CD4-positive, alpha-beta T cell treated with Interleukin-1 beta for 1 hour (primary cell): Measurements from ENCODE around the gene DPM3.
"Not testable (repeated sequence)": the region's sequence is repeated elsewhere in the genome, so short reads cannot be mapped to it uniquely, and the experiment has no call there.

ENCODE experiments used
- DNase-seq, 2 donors: peaks; one replicate each; pipeline ENCODE4 v3.0.0-alpha.2; 2020 to 2022

DPM3 gene

DNA sequence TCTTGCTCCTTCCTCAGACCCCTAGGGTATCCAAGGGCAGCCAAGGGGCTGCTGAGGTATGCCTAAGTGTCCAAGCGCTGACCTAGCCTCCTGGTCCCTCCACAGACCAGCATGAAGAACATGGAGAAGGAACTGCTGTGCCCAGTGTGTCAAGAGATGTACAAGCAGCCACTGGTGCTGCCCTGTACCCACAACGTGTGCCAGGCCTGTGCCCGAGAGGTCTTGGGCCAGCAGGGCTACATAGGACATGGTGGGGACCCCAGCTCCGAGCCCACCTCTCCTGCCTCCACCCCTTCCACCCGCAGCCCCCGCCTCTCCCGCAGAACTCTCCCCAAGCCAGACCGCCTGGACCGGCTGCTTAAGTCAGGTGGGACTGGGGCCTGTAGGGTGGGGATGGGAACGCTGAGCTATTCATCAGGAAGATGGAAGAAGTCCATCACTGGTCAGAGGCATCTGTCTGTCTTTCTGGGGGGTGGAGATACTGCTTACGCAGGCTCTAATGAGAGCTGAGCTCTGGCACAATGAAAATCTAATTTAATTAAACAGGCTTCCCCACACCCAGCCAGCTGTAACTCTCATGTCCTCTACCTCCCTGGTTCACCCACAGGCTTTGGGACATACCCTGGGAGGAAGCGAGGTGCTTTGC, 35.1 kb upstream of the DPM3 start:
- no peak for DNase-seq

DNA sequence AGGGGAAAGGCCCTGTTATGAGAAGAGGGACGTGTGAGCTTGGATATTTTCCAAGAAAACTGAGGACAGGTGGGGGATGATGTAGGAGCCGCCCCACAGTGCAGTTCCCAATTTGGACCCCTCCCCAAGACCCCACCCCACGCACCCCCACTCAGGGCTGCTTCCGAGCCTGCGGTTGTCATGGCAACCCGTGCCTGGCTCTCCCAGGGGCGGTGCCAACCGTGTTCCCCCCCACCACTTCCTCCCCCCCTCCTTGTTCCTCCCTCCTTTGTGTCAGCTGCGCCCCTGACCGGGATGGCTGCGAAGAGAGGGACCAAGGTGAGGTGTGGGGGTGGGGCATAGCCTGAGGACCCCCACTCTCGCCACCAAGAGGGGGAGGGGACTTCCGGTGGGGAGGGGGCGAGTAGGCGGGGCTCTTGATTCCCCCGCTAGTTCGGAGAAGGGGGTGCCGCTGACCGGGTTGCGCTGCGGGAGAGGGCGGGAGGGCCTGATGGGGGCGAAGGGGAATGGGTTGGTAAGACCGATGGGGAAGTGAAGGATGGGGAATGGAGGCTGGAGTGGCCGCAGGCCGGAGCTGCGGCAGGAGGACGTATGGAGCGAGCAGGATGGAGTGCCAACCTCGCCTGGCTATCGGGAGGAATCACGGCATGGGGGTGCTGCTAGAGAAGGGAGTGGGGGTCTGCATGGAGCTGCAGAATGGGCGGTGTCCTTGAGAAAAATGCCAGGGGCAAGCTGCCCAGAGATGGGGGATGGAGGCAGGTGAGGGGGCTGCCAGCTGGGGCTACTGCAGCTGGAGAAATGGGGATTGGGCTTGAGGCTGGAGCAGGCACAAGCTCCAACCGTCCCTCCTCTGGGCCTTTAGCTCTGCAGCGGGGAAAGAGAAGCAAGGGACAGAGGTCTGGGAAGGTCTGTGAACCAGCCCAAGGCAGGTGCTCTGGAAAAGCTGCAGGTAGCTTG, 34.3 kb upstream of the DPM3 start:
- DNase-seq, result peak; percentile 68 to 71

DNA sequence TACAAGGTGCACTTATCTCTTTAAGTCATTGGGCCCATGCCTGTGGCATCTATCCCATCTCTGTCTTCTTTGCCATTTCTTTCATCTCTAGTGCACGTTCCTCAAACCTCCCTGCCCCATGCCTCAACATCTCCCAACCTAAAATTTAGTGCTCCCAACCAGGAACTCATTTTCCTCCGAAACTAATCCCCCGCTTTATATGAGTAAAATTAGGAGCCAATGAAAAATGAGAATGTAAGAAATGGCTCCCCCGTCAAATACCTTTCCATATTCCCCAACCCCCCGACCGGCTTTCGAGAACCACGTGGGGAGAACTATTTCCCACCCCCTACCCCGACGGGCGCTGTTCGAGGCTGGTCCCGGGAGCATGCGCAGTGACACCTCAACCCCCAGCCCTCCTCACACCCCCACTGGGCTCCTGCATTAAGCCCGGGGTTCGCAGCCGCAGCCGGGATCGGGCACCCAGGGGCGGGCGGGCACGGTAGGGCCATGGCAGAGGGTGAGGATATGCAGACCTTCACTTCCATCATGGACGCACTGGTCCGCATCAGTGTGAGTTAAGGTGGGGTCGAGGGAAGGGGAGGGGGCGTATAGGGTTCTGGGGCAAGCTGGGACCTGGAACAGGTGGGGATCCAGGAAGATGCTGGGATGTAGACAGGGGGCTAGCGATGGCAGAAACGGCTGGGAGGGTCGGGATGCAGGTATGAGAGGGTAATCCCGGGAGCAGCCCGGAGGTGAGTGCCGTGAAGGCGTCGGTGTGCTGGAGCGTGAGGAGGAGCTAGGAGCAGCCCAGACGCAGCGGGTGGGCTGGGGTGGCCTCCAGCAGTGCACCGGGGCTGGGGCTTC, 33.4 kb upstream of the DPM3 start, which contains the start of gene TRIM46:
Gene TRIM46, plus strand, starts transcription at position 372 of the 846 bp plus-strand sequence. Its CDS starts 118 bp downstream, at position 490.
- peak; percentile 67 to 75 for DNase-seq

- DNase-seq, result peak; percentile 96 to 97
Measured at GRCh38 chr1:155172732-155173477, 32.6 kb upstream of the DPM3 start, which contains the start of gene KRTCAP2. KRTCAP2 (minus strand) TSS chr1:155173304; CDS start chr1:155173224, 80 bp downstream.

DNA sequence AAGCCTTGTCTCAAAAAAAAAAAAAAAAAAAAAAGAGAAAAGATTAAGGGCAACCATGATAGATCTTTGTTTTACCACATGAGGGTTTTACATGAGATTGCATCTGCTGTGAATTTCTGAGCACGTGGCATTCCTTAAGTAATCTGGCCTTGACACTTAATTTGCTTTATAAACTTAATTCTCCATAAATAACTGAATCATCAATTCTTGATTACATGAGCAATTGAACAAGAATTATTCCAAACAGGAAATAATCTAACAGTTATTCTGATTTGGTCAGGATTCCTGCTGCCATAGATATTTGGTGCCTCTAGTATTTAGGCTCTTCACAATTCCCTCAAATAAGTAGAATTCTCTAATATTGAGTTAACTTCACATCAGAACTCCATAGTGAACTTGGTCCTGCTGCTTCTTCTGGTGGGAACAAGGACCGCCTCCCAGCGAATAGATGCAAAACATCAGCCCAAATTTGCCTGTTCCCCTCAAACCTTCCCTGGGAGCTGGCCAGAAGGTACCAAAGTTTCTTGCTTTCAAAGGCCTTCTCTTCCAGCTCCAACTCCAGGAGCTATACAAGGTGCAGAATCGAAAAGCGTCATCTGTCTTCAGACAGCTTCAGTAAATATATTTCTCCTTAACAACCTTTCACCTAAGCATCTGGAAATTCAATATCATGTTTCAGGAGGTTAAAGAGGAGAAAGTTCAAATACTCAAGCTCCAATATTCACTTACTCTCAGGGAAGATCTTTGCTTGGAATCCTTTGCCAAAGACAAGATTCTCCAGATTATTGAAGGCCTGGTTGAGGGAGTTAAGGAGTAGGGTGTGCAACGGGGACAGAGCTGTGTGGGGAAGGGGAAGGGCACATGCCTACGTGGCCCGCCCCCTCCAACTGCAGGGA, 31.8 kb upstream of the DPM3 start:
- DNase-seq, result no peak

DNA sequence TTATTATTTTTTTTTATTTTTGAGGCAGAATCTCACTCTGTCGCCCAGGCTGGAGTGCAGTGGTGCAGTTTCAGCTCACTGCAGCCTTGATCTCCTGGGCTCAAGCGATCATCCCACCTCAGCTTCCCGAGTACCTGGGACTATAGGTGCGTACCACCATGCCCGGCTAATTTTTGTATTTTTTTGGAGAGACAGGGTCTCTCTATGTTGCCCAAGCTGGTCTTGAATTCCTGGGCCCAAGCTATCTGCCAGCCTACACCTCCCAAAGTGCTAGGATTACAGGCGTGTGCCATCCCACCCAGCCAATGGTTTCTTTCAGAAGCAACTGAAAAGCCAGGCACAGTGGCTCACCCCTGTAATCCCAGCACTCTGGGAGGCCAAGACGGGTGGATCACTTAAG, 30.5 kb upstream of the DPM3 start:
- DNase-seq, result no peak

DNA sequence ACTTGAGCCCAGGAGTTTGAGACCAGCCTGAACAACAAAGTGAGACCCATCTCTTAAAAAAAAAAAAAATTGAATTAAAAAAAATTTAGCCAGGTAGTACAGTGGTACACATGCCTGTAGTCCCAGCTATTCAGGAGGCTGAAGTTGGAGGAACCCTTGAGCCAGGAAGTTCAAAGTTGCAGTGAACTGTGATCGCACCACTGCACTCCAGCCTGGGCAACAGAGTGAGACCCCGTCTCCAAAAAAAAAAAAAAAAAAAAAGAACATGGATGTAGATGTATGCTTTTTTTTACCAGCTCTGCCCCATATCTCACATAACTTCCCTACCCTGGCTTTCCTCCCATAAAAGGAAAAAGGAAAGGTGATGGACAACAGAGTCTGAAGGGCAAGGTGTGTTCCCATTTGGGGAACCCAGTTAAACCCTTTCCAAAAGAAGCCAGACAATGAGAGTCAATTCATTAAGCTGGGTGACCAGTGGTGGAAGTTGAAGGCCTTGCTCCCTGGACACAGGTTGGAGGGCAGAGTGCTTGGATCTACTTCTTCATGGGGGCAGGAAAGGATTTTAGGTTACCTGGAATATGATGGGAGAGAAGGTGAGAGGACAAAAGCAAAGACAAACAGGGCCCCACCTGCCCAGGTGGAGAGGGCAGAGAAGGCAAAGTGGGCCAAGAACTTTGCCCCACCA, 29.9 kb upstream of the DPM3 start:
- no peak for DNase-seq

- no peak for DNase-seq
Measured at GRCh38 chr1:155169541-155169940, 29.2 kb upstream of the DPM3 start.

DNA sequence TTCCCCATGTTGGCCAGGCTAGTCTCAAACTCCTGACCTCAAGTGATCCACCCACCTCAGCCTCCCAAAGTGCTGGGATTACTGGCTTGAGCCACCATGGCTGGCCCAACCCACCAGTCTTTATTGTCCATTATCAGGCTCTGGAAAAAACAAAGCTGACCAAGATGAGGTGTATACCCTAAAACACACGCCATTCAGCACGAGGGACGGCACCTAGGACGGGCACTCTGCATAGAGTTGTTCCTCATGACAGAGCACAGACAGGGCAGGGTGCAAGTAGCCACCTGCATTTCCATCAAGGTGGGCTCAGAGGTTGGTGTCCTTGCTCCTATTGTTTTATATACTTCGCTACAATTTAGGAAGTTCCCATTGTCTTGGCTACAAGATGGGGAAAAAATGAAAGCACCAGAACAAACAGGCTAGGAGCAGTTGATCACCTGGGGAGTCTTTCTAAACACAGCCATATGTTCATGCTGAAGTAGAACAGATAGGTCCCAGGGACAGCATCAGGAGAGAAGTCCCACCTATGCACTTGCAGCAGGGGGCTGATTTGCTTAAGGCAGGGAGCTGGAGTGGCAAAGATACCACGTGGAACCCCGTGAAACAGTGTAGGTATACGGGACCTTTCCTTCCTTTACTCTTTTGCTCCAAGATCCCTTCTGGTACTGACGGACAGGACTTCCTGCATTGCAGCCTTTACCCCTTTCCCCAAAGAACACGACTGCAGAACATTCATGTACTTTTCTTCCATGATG, 28.3 kb upstream of the DPM3 start:
- DNase-seq, result no peak

DNA sequence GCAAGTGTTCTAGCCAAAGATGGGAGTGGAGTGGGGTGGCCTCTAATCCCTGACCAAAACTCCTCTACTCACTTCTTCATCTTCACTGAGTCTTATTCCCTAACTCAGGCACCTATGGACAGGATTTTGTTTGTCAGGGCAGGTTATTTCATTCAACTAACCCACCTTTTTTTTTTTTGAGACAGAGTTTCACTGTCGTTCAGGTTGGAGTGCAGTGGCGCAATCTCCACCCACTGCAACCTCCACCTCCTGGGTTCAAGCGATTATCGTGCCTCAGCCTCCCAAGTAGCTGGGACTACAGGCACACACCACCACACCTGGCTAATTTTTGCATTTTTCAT, 27.7 kb upstream of the DPM3 start:
- not testable (repeated sequence) for DNase-seq

DNA sequence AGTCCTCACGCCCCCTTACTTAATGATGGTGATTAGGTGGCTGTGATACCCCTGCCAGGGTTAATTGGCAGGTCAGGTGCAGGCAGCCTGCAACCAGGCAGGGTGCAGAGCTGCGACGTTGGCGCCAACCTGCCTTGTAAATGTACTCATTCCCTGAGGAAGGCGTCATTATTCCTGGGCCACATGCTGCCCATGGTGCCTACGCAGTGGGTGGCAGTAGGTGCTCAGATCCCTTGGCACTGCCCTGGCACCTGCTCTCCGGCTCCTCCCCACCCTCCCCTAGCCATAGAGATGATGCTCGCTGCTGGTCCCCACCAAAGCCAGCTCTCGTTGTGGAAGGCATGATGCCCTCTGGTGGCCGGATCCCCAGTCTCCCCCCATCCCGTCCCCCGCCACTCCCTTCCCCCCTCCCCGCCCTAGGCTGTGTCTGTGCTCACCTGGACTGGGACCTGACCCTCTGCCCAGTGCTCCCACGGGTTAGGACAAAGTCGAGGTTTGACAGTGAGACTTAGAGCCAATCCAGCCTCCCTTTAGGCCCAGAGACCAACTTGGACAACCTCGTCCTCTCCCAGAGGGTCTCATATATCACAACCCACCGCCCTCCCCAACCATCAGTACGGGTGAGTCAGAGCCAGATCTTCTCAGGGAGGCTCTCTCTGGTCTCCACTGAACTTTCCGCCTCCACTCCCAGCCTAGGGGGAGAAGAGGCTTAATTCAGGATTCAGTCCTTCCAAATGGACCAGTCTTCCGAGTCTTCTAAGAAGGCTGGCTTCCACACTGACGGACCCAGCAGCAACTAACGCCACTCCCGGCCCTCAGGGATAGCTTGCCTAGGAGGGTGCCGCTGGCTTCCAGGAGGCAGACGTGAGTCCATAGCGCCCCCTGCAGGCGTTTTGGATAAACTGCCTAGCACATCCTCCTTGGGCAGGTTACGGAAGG, 27.1 kb upstream of the DPM3 start:
- peak; percentile 86 to 87 for DNase-seq

DNA sequence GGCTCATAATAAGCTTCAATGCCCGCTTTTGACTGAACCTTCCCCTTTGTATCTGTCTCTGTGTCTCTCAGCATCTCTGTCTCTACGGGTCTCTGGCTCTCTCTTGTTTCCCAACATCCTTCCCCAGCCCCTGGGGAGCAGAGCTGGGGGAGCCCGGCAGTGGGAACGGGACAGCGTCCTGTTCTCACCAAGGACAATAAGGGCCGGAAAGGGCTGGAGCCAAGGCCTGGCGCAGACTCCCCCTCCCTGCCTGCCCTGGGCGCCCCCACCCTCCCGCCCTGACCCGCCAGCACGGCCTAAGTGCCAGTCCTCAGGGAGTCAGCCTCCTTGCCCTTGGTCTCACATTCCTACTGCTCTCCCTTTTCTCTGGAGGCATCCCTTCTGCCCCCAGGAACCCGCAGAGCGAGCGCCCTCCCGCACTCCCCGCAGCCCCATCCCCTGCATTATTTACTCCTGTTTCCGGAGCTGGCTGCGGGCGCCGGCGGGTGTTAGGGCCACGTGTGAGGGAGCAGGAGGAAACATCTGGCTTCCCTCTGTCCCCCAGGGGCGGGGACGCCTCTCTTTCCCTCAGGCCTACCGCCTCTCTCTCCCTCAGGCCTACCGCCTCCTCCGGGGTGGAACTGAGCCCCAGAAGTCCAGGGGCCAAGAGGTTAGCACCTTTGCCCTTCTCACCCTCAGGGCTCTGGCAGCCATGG, 26.3 kb upstream of the DPM3 start:
- DNase-seq, result no peak

GRCh38 chr1:155166051-155166470, 25.7 kb upstream of the DPM3 start:
- no peak for DNase-seq

- not testable (repeated sequence) for DNase-seq
Measured at GRCh38 chr1:155164625-155165024, 24.3 kb upstream of the DPM3 start.

DNA sequence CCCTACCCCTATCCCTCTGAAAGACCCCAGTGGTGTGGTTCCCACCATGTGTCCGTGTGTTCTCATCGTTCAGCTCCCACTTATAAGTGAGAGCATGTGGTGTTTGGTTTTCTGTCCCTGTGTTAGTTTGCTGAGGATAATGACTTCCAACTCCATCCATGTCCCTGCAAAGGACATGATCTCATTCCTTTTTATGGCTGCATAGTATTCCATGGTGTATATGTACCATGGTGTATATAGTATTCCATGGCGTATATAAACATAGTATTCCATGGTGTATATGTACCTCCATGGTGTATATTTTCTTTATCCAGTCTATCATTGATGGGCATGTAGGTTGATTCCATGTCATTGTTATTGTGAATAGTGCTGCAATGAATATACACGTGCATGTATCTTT, 23.5 kb upstream of the DPM3 start:
- not testable (repeated sequence) for DNase-seq

DNA sequence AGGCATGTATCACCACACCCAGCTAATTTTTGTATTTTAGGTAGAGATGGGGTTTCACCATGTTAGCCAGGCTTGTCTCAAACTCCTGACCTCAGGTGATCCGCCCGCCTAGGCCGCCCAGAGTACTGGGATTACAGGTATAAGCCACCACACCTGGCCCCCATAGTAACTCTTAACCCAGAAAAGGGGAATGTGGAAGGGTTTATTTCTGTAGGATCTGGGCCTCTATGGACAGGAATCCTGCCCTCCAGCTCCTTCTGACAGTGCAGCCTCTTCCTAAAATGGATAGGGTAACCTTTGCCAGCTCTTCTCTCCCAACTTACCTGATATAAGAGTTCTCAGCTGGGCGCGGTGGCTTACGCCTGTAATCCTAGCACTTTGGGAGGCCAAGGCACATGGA, 22.3 kb upstream of the DPM3 start:
- DNase-seq, result not testable (repeated sequence)

DNA sequence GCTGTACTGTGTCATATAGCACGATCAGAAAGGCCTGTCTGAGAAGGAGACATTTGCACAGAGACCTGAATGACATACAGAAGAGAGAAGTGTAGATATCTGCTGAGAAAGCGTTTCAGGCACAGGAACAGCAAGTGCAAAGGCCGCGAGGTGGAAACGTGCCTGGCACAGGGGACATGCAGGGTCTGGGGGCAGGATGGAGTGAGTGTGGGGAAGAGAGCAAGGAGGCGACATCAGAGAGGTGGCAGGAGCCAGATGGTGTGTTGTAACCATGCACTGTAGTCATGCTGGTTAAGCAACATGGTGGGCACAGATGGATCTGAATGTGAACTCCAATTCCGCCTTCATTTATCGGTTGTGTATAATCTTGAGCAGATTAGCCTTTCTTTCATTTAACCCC, 19.8 kb upstream of the DPM3 start:
- no peak for DNase-seq

DNA sequence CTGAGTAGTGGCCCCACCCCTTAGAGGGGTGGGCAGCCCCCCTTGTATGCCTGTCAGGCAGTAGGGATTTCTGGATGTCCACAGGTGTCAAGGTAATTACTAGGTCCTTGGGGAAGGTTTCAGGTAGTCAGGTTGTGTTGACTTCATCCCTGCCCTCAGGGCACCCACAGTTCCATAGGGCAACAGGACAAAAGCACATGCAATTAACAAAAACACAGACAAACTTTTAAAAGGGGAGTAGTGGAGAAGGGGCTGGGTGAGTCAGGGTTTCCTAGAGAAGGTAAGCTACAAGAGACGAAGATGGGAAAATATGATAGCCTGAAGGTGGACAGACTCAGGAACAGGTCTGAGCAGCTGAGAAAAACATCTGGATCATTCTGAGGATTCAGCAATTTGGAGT, 18.7 kb upstream of the DPM3 start:
- DNase-seq, result no peak
